ENCODE measurements around the gene NME4.
A peak's percentile ranks its signal among the peaks of the same experiment; 100 is the strongest.

Gene NME4

GRCh38 chr16:426906-427249 is 29.9 kb downstream of the NME4 start:
- DNase-seq (ENCODE audit: low spot score), result no peak

- no peak for DNase-seq (ENCODE audit: low spot score)
Observed at GRCh38 chr16:427250-427649, 30.3 kb downstream of the NME4 start.

- DNase-seq (ENCODE audit: low spot score), result no peak
Observed at GRCh38 chr16:430904-431303, 33.9 kb downstream of the NME4 start.

- no peak for DNase-seq (ENCODE audit: low spot score)
Observed at GRCh38 chr16:440627-441026, 43.6 kb downstream of the NME4 start.

GRCh38 chr16:441447-441846 is 44.4 kb downstream of the NME4 start:
- no peak for DNase-seq (ENCODE audit: low spot score)

- DNase-seq (ENCODE audit: low spot score), result no peak
Observed at GRCh38 chr16:442976-443375, 46.0 kb downstream of the NME4 start.

GRCh38 chr16:444027-444426 is 47.0 kb downstream of the NME4 start:
- no peak for DNase-seq (ENCODE audit: low spot score)

GRCh38 chr16:445566-445965 is 48.6 kb downstream of the NME4 start:
- DNase-seq (ENCODE audit: low spot score), result peak; percentile 85

Data from cerebellar cortex (tissue), 1 donor.